Neural cell (in vitro differentiated cells): ENCODE data around the gene GVQW3. TPM values are rescaled to one million over a fixed set of nuclear protein-coding genes. Genes with fewer than 3 reads are reported as not detected.
"Not testable (repeated sequence)": the region's sequence is repeated elsewhere in the genome, so short reads cannot be mapped to it uniquely, and the experiment has no call there.

Experiments
- H2AFZ ChIP-seq: fragments of 200-600, 300-800 bp; sonication (generic), shearing (Covaris generic); 2 replicates; pipeline ENCODE4 v1.6.0; 2014; ENCODE audit warnings: low read depth, mild to moderate bottlenecking, antibody characterized with exemption, low read length, moderate library complexity
- H3F3A ChIP-seq: fragments of 200-600 bp; shearing (Covaris generic); 2 replicates; pipeline ENCODE4 v1.6.1; 2016; ENCODE audit warnings: mild to moderate bottlenecking, moderate library complexity, mixed read lengths, antibody characterized with exemption, low read length; ENCODE audit not compliant: insufficient read depth, poor library complexity, severe bottlenecking
- H3K27ac ChIP-seq: fragments of 200-600, 300-800 bp; sonication (generic), shearing (Covaris generic); 2 replicates; pipeline ENCODE4 v1.5.1; 2014; ENCODE audit warnings: mild to moderate bottlenecking, low read length, moderate library complexity
- H3K27me3 ChIP-seq: fragments of 300-800, 200-600 bp; sonication (generic), shearing (Covaris generic); 2 replicates; pipeline ENCODE4 v1.6.0; 2014; ENCODE audit warnings: mild to moderate bottlenecking, low read depth, low read length, moderate library complexity; ENCODE audit not compliant: insufficient read depth
- H3K36me3 ChIP-seq: fragments of 300-800, 200-600 bp; sonication (generic), shearing (Covaris generic); 2 replicates; pipeline ENCODE4 v1.5.1; 2014; ENCODE audit warnings: mild to moderate bottlenecking, antibody characterized with exemption, low read length, moderate library complexity; ENCODE audit not compliant: insufficient read depth
- H3K4me2 ChIP-seq: fragments of 300-800, 200-600 bp; sonication (generic), shearing (Covaris generic); 2 replicates; pipeline ENCODE4 v1.6.0; 2014; ENCODE audit warnings: mild to moderate bottlenecking, low read length
- H3K4me3 ChIP-seq: fragments of 300-800, 200-600 bp; sonication (generic), shearing (Covaris generic); 2 replicates; pipeline ENCODE4 v1.5.1; 2014; ENCODE audit warnings: mild to moderate bottlenecking, low read length, moderate library complexity
- H3K79me2 ChIP-seq: fragments of 200-600 bp; shearing (Covaris generic); replicated peaks from 2 replicates; pipeline ENCODE4 v1.6.0; 2014; ENCODE audit warnings: mild to moderate bottlenecking, low read length, moderate library complexity; ENCODE audit not compliant: insufficient read depth
- H3K9ac ChIP-seq: fragments of 300-800, 200-600 bp; sonication (generic), shearing (Covaris generic); 2 replicates; pipeline ENCODE4 v1.6.1; 2016; ENCODE audit warnings: mild to moderate bottlenecking, low read length, mixed read lengths
- H3K9me2 ChIP-seq: fragments of 200-600 bp; shearing (Covaris generic); 2 replicates; pipeline ENCODE4 v1.6.1; 2016; ENCODE audit warnings: mild to moderate bottlenecking, low read length, mixed read lengths; ENCODE audit not compliant: insufficient read depth
- H3K9me3 ChIP-seq: fragments of 200-600, 300-800 bp; sonication (generic), shearing (Covaris generic); 2 replicates; pipeline ENCODE4 v1.6.1; 2016; ENCODE audit warnings: mild to moderate bottlenecking, mixed run types, low read length, moderate library complexity, mixed read lengths
- H4K20me1 ChIP-seq: fragments of 200-600 bp; shearing (Covaris generic); 2 replicates; pipeline ENCODE4 v1.6.1; 2016; ENCODE audit warnings: mild to moderate bottlenecking, mixed run types; ENCODE audit not compliant: insufficient read depth
- CTCF ChIP-seq: fragments of 450-650 bp; IDR thresholded peaks from 2 replicates; pipeline ENCODE4 v1.5.1; 2014; ENCODE audit warnings: antibody characterized with exemption, mild to moderate bottlenecking, moderate library complexity; ENCODE audit not compliant: poor library complexity, severe bottlenecking
- EP300 ChIP-seq: fragments of 450-650 bp; conservative IDR thresholded peaks from 2 replicates; pipeline ENCODE4 v1.6.1; 2014; ENCODE audit warnings: antibody characterized with exemption, mild to moderate bottlenecking, moderate library complexity; ENCODE audit not compliant: poor library complexity, severe bottlenecking
- EZH2 ChIP-seq: fragments of 200-600, 300-800 bp; shearing (Covaris generic), sonication (generic); IDR thresholded peaks from 2 replicates; pipeline ENCODE4 v1.6.1; 2014; ENCODE audit warnings: antibody characterized with exemption, low read length, borderline replicate concordance, mild to moderate bottlenecking; ENCODE audit not compliant: insufficient read depth, poor library complexity, severe bottlenecking
- MXI1 ChIP-seq: fragments of 450-650 bp; conservative IDR thresholded peaks from 2 replicates; pipeline ENCODE4 v1.6.1; 2014; ENCODE audit warnings: antibody characterized with exemption, mild to moderate bottlenecking; ENCODE audit not compliant: poor library complexity, severe bottlenecking
- POLR2AphosphoS5 ChIP-seq: IDR thresholded peaks from 2 replicates; pipeline ENCODE4 v1.6.1; 2012
- RAD21 ChIP-seq: fragments of 450-650 bp; conservative IDR thresholded peaks from 2 replicates; pipeline ENCODE4 v1.6.1; 2014; ENCODE audit warnings: antibody characterized with exemption, mild to moderate bottlenecking, moderate library complexity
- SMC3 ChIP-seq: fragments of 450-650 bp; conservative IDR thresholded peaks from 2 replicates; pipeline ENCODE4 v1.6.1; 2014; ENCODE audit warnings: antibody characterized with exemption, mild to moderate bottlenecking, moderate library complexity; ENCODE audit not compliant: poor library complexity
- TAF1 ChIP-seq: IDR thresholded peaks from 2 replicates; pipeline ENCODE4 v1.6.1; 2012; ENCODE audit warnings: low read depth
- polyA plus RNA-seq: library from polyadenylated mRNA; depleted of rRNA; stranded (reverse); fragments of >200 nt; gene quantifications from 2 replicates; pipeline ENCODE4 v1.2.3, GENCODE V29; 2014
- TF ChIP-seq, protein P1 (sequence below): IDR thresholded peaks from 2 replicates; pipeline ENCODE4 v1.6.1; 2012; ENCODE audit warnings: borderline replicate concordance

GVQW3 gene
- polyA plus RNA-seq, 1 donor from 2014 or later, result 17.2 TPM

GRCh38 chr11:76400967-76401366 is 19.8 kb downstream of the GVQW3 start:
- H2AFZ ChIP-seq, result no peak overlapping the region
- no peaks in the 10 kb centered on the region for H3F3A ChIP-seq
- H3K4me2 ChIP-seq, result no peak overlapping the region
- no peak overlapping the region for H3K27ac ChIP-seq
- no peaks in the 10 kb centered on the region for H3K9me3 ChIP-seq
- H3K27me3 ChIP-seq, result no peaks in the 10 kb centered on the region
- H4K20me1 ChIP-seq, result no peaks in the 10 kb centered on the region
- H3K36me3 ChIP-seq, result no peaks in the 10 kb centered on the region
- no peak overlapping the region for H3K4me3 ChIP-seq
- no peak for TF ChIP-seq EZH2
- no peak for TF ChIP-seq RAD21
- TF ChIP-seq TAF1, result no peak
- TF ChIP-seq CTCF, result no peak
- TF ChIP-seq, protein P1, sequence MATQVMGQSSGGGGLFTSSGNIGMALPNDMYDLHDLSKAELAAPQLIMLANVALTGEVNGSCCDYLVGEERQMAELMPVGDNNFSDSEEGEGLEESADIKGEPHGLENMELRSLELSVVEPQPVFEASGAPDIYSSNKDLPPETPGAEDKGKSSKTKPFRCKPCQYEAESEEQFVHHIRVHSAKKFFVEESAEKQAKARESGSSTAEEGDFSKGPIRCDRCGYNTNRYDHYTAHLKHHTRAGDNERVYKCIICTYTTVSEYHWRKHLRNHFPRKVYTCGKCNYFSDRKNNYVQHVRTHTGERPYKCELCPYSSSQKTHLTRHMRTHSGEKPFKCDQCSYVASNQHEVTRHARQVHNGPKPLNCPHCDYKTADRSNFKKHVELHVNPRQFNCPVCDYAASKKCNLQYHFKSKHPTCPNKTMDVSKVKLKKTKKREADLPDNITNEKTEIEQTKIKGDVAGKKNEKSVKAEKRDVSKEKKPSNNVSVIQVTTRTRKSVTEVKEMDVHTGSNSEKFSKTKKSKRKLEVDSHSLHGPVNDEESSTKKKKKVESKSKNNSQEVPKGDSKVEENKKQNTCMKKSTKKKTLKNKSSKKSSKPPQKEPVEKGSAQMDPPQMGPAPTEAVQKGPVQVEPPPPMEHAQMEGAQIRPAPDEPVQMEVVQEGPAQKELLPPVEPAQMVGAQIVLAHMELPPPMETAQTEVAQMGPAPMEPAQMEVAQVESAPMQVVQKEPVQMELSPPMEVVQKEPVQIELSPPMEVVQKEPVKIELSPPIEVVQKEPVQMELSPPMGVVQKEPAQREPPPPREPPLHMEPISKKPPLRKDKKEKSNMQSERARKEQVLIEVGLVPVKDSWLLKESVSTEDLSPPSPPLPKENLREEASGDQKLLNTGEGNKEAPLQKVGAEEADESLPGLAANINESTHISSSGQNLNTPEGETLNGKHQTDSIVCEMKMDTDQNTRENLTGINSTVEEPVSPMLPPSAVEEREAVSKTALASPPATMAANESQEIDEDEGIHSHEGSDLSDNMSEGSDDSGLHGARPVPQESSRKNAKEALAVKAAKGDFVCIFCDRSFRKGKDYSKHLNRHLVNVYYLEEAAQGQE, result no peak
- no peak for TF ChIP-seq POLR2AphosphoS5
- TF ChIP-seq SMC3, result no peak
- no peak for TF ChIP-seq MXI1
- TF ChIP-seq EP300, result no peak
- H3K9me2 ChIP-seq, result no peaks in the 10 kb centered on the region
- H3K79me2 ChIP-seq, result no peaks in the 10 kb centered on the region
- H3K9ac ChIP-seq, result no peak overlapping the region

DNA sequence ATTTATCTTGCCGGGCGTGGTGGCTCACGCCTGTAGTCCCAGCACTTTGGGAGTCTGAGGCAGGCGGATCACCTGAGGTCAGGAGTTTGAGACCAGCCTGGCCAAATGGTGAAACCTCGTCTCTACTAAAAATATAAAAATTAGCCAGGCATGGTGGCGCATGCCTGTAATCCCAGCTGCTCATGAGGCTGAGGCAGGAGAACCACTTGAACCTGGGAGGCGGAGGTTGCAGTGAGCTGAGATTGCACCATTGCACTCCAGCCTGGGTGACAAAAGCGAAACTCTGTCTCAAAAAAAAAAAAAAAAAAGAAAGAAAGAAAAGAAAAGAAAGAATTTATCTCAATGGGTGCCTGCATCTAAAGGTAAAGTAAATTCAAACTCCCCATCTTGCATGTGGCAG is 20.4 kb downstream of the GVQW3 start:
- H3F3A ChIP-seq, H3K36me3 ChIP-seq, H2AFZ ChIP-seq, H4K20me1 ChIP-seq, H3K4me2 ChIP-seq, H3K27ac ChIP-seq, H3K9ac ChIP-seq, H3K4me3 ChIP-seq, H3K9me3 ChIP-seq, H3K27me3 ChIP-seq, H3K9me2 ChIP-seq, H3K79me2 ChIP-seq: not testable (repeated sequence)

DNA sequence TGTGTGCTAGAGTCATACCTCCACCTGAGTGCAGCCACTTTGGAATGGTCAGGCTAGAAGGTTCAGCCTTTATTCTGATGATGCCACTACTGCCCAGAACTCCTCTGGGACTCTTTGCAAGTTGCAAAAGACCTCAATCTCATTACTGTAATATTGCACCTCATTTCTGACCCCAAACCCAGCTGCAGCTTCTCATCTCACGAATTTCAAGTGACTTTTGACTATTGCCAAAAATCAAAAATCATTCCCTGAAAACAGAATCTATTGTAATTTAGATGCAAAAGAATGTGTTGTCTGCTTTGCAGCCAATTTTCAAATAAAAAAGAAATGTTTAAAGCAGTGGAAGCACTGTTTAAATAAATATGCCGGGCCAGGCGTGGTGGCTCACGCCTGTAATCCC is 25.2 kb downstream of the GVQW3 start:
- no peaks in the 10 kb centered on the region for H4K20me1 ChIP-seq

More for the DNA sequence above, 25.2 kb downstream of the GVQW3 start:
- Histone ChIP-seq H3K79me2 (no peaks in the 10 kb centered on the region), H3F3A (no peaks in the 10 kb centered on the region), H3K36me3 (no peaks in the 10 kb centered on the region), H3K27me3 (no peaks in the 10 kb centered on the region), H3K9ac (no peak overlapping the region), H3K27ac (no peak overlapping the region), H3K9me2 (no peaks in the 10 kb centered on the region), H3K9me3 (no peaks in the 10 kb centered on the region), H2AFZ (no peak overlapping the region), H3K4me3 (no peak overlapping the region), H3K4me2 (no peak overlapping the region)
- TF ChIP-seq EZH2 (no peak), SMC3 (no peak), CTCF (no peak), EP300 (no peak), TAF1 (no peak), MXI1 (no peak), POLR2AphosphoS5 (no peak), RAD21 (no peak)
- TF ChIP-seq, protein P1, result no peak
